Caco-2 (cell line): ENCODE results near the gene LOC101059915.

Experiments
- BruUV-seq: library from RNA; stranded (reverse); fragments of 400-500 nt; replicated peaks from 2 replicates; lab custom pipeline; 2021; lab: Mats Ljungman, UMichigan
- CTCF ChIA-PET: fragments of 300-600 bp; sonication (Branson Sonifier 250); formaldehyde crosslinking; loops from one replicate; lab custom pipeline; 2022; ENCODE audit warnings: antibody characterized with exemption; lab: Charles Lee
- POLR2A ChIA-PET: fragments of 300-600 bp; sonication (Branson Sonifier 250); formaldehyde crosslinking; loops from one replicate; lab custom pipeline; 2022; ENCODE audit warnings: antibody characterized with exemption; lab: Charles Lee
- DNase-seq, 2 experiments: peaks; one replicate each; pipeline versions ENCODE4 v3.0.0 to v3.0.0-alpha.2; 2020 to 2022
- H3K27me3 ChIP-seq: replicated peaks from 2 replicates; pipeline ENCODE4 v1.6.0; 2011; ENCODE audit warnings: low read length; ENCODE audit not compliant: control insufficient read depth, insufficient read depth
- H3K36me3 ChIP-seq: 2 replicates; pipeline ENCODE4 v1.5.1; 2011; ENCODE audit warnings: low read length; ENCODE audit not compliant: control insufficient read depth, insufficient read depth
- H3K4me1 ChIP-seq: fragments of 250-450 bp; sonication (Bioruptor Pico); 2 replicates; pipeline ENCODE4 v1.5.1; 2020; ENCODE audit warnings: mild to moderate bottlenecking
- H3K4me3 ChIP-seq: 2 replicates; pipeline ENCODE4 v1.5.1; 2011; ENCODE audit warnings: low read depth, mild to moderate bottlenecking, control low read depth, low read length
- H3K9me3 ChIP-seq: fragments of 250-450 bp; sonication (Bioruptor Pico); 2 replicates; pipeline ENCODE4 v1.5.1; 2020; ENCODE audit warnings: mild to moderate bottlenecking, moderate library complexity
- H3K27ac Mint-ChIP-seq: one replicate; pipeline ENCODE4 v1.8.0; 2022; ENCODE audit warnings: mixed read lengths; ENCODE audit not compliant: unreplicated experiment
- H3K27me3 Mint-ChIP-seq: one replicate; pipeline ENCODE4 v1.8.0; 2022; ENCODE audit warnings: mixed read lengths; ENCODE audit not compliant: insufficient read depth, unreplicated experiment
- H3K36me3 Mint-ChIP-seq: one replicate; pipeline ENCODE4 v1.8.0; 2022; ENCODE audit warnings: mild to moderate bottlenecking, mixed read lengths; ENCODE audit not compliant: insufficient read depth, unreplicated experiment
- H3K4me1 Mint-ChIP-seq: one replicate; pipeline ENCODE4 v1.8.0; 2022; ENCODE audit warnings: low read depth, mixed read lengths; ENCODE audit not compliant: unreplicated experiment
- H3K4me3 Mint-ChIP-seq: one replicate; pipeline ENCODE4 v1.8.0; 2022; ENCODE audit warnings: mild to moderate bottlenecking, moderate library complexity, mixed read lengths; ENCODE audit not compliant: unreplicated experiment
- H3K9me3 Mint-ChIP-seq: one replicate; pipeline ENCODE4 v1.8.0; 2022; ENCODE audit warnings: mixed read lengths; ENCODE audit not compliant: unreplicated experiment
- intact Hi-C: fragments of 100-400 bp; cut with micrococcal nuclease; formaldehyde crosslinking; loops from one replicate; pipeline ENCODE4 v1.10.0; 2022; ENCODE audit not compliant: unreplicated experiment
- TF ChIP-seq, protein P1 (sequence below), 2 experiments: fragments of 200-600 bp in 1 of 2; IDR thresholded peaks; 1 replicate in 1 of 2; 2 replicates in 1 of 2; pipeline versions ENCODE4 v1.5.1 to v1.8.0; 2011 to 2022; ENCODE audit warnings: antibody characterized with exemption in 1 of 2, control low read depth in 1 of 2, inconsistent platforms in 1 of 2, low read depth in 1 of 2, low read length in 1 of 2, mild to moderate bottlenecking in 1 of 2, moderate library complexity in 1 of 2; ENCODE audit not compliant: insufficient read depth in 1 of 2, severe bottlenecking in 1 of 2, unreplicated experiment in 1 of 2

LOC101059915 gene

DNA sequence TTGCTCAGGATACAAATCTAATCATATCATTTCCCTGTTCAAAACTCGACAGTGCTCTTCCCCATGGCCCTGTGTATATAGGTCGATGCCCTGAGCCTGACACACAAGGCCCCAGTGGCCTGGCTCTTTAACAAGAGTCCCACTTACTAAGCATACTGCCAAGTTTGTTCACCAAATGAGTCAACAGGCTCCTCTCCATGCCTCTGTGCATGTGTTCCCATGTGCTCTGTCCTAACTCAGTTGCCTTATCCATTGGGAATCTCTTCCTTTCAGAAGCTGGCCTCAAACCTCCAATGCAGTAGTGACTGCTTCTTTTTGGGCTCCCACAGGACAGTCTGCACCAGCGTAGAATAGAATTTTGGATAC is 30.1 kb upstream of the LOC101059915 start:
- no peak overlapping the region for H3K27ac Mint-ChIP-seq
- CTCF ChIA-PET: interaction anchor here (0.6 kb wide), 1 partner anchor 44 kb away, joined by 3 read pairs; no protein-coding TSS in a partner anchor
- intact Hi-C loops: no loop called here

DNA sequence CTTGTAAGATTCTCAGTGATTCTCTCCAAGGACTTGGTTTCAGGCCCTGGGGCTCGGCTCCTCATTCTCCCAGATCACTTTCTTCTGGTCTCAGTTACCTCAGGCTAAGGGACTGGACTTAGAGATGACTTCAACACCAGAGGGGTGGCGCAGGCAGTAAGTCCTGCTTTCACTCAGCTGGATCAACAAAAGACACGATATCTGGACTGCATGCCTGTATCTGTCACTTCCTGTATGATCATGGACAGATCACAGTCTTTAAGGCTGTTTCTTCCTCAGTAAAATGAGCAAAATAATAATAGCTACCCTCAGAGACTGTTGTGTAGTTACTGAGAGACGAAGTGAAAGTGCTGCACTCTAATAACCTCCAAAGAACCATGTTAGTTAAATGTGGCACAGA is 29.5 kb upstream of the LOC101059915 start:
- H3K27me3 ChIP-seq: no peaks in the 10 kb centered on the region
- H3K36me3 ChIP-seq: no peaks in the 10 kb centered on the region
- intact Hi-C loops: no loop called here
- no peaks in the 10 kb centered on the region for H3K4me1 ChIP-seq
- no peak for DNase-seq
- Mint-ChIP-seq H3K9me3 (no peaks in the 10 kb centered on the region), H3K36me3 (no peaks in the 10 kb centered on the region), H3K27me3 (no peaks in the 10 kb centered on the region), H3K4me1 (no peaks in the 10 kb centered on the region), H3K4me3 (no peak overlapping the region), H3K27ac (no peak overlapping the region)
- CTCF ChIA-PET: interaction anchor here (0.6 kb wide), 1 partner anchor 45 kb away, joined by 3 read pairs; no protein-coding TSS in a partner anchor
- BruUV-seq: no TSS peak
- no peaks in the 10 kb centered on the region for H3K9me3 ChIP-seq
- TF ChIP-seq, protein P1, sequence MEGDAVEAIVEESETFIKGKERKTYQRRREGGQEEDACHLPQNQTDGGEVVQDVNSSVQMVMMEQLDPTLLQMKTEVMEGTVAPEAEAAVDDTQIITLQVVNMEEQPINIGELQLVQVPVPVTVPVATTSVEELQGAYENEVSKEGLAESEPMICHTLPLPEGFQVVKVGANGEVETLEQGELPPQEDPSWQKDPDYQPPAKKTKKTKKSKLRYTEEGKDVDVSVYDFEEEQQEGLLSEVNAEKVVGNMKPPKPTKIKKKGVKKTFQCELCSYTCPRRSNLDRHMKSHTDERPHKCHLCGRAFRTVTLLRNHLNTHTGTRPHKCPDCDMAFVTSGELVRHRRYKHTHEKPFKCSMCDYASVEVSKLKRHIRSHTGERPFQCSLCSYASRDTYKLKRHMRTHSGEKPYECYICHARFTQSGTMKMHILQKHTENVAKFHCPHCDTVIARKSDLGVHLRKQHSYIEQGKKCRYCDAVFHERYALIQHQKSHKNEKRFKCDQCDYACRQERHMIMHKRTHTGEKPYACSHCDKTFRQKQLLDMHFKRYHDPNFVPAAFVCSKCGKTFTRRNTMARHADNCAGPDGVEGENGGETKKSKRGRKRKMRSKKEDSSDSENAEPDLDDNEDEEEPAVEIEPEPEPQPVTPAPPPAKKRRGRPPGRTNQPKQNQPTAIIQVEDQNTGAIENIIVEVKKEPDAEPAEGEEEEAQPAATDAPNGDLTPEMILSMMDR (IDR thresholded peaks at IDR 0.05; ENCODE audit: insufficient read depth in 1 of 2, low read depth in 1 of 2, low read length in 1 of 2, severe bottlenecking in 1 of 2, unreplicated experiment in 1 of 2): no peak
- H3K4me3 ChIP-seq: no peak overlapping the region
- POLR2A ChIA-PET: no interaction called here

More for the DNA sequence above, 30.1 kb upstream of the LOC101059915 start:
- DNase-seq: no peak
- no TSS peak for BruUV-seq
- Histone ChIP-seq H3K4me1 (0 out of 2 replicates have a peak, but pooled peaks cover 4% of the 10 kb centered on the region), H3K27me3 (no peaks in the 10 kb centered on the region), H3K4me3 (no peak overlapping the region), H3K9me3 (no peaks in the 10 kb centered on the region), H3K36me3 (no peaks in the 10 kb centered on the region)
- H3K36me3 Mint-ChIP-seq: no peaks in the 10 kb centered on the region
- no peak overlapping the region for H3K4me3 Mint-ChIP-seq
- H3K9me3 Mint-ChIP-seq: no peaks in the 10 kb centered on the region
- H3K4me1 Mint-ChIP-seq: no peaks in the 10 kb centered on the region
- POLR2A ChIA-PET: no interaction called here
- H3K27me3 Mint-ChIP-seq: no peaks in the 10 kb centered on the region
- TF ChIP-seq, protein P1 (IDR thresholded peaks at IDR 0.05; ENCODE audit: insufficient read depth in 1 of 2, low read depth in 1 of 2, low read length in 1 of 2, severe bottlenecking in 1 of 2, unreplicated experiment in 1 of 2): no peak

- no peaks in the 10 kb centered on the region for H3K4me1 Mint-ChIP-seq
- no TSS peak for BruUV-seq
Observed at GRCh38 chrX:71638409-71638808, 28.9 kb upstream of the LOC101059915 start.

More at GRCh38 chrX:71638409-71638808, 28.9 kb upstream of the LOC101059915 start:
- DNase-seq: no peak
- no peak overlapping the region for H3K4me3 ChIP-seq
- no peaks in the 10 kb centered on the region for H3K27me3 Mint-ChIP-seq
- H3K27ac Mint-ChIP-seq: no peak overlapping the region
- H3K9me3 Mint-ChIP-seq: no peaks in the 10 kb centered on the region
- TF ChIP-seq, protein P1 (IDR thresholded peaks at IDR 0.05; ENCODE audit: insufficient read depth in 1 of 2, low read depth in 1 of 2, low read length in 1 of 2, severe bottlenecking in 1 of 2, unreplicated experiment in 1 of 2): no peak
- no peaks in the 10 kb centered on the region for H3K36me3 Mint-ChIP-seq
- no peaks in the 10 kb centered on the region for H3K4me1 ChIP-seq
- no peaks in the 10 kb centered on the region for H3K36me3 ChIP-seq
- H3K27me3 ChIP-seq: no peaks in the 10 kb centered on the region
- no peaks in the 10 kb centered on the region for H3K9me3 ChIP-seq
- H3K4me3 Mint-ChIP-seq: no peak overlapping the region
- ChIA-PET POLR2A (no interaction called here), CTCF (no interaction called here)
- intact Hi-C loops: no loop called here
